Mammary epithelial cell (primary cell): ENCODE measurements around the gene TBC1D22A.

Source experiments
- CTCF ChIP-seq, 2 donors: IDR thresholded peaks in 1 of 2; conservative IDR thresholded peaks in 1 of 2; 2 replicates each; pipeline ENCODE4 v1.5.1; 2011 to 2012; ENCODE audit warnings: inconsistent platforms in 2 of 2, low read length in 2 of 2, mild to moderate bottlenecking in 2 of 2, control low read depth in 1 of 2, low read depth in 1 of 2; ENCODE audit not compliant: insufficient read depth in 1 of 2; ENCODE audit errors: extremely low read depth in 1 of 2
- EZH2 ChIP-seq: IDR thresholded peaks from 2 replicates; pipeline ENCODE4 v1.6.1; 2012; ENCODE audit warnings: low read length, inconsistent platforms, borderline replicate concordance

GRCh38 chr22:47032091-47032943, 269.9 kb downstream of the TBC1D22A start:
- no peak for TF ChIP-seq CTCF (conservative IDR thresholded peaks at IDR 0.05 in 1 of 2, IDR thresholded peaks at IDR 0.05 in 1 of 2; ENCODE audit: extremely low read depth in 1 of 2, insufficient read depth in 1 of 2, low read depth in 1 of 2, low read length in 2 of 2)
- no peak for TF ChIP-seq EZH2
